ENCODE results near the gene UGT1A10. TPM values are rescaled to one million over a fixed set of nuclear protein-coding genes. Genes with fewer than 3 reads are reported as not detected.

UGT1A10 gene
- total and polyA plus RNA-seq, 10 of the 15 experiments (the other 5 are each of a cell fraction or from before 2014, with no cell fraction given): not detected

DNA sequence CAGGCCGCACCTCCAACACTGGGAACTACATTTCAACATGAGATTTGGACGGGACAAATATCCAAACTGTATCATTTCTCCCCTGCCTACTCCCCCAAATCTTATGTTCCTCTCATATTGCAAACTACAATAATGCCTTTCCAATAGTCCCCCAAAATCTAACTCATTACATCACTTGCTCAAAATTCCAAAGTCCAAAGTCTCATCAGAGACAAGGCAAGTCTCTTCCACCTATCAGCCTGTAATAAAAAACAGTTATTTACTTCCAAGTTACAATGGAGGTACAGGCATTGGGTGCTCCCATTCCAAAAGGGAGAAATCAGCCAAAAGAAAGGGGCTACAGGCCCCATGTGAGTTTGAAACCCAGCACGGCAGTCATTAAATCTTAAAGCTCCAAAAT, 31.4 kb upstream of the UGT1A10 start:
- SMC1A ChIA-PET (ENCODE audit: uncharacterized antibody, unreplicated experiment): no interaction called here
- no peaks in the 10 kb centered on the region for H3K27me3 ChIP-seq (replicated peaks in 1 of 2; ENCODE audit: control insufficient read depth in 2 of 2, insufficient read depth in 2 of 2, low read length in 1 of 2)
- no peaks in the 10 kb centered on the region for H3K4me1 ChIP-seq (ENCODE audit: control insufficient read depth, insufficient read depth, low read length)
- FAIRE-seq (no peak), DNase-seq (ENCODE audit: low read depth, low spot score) (no peak), ATAC-seq (no peak)
- H3K9me3 ChIP-seq (replicated peaks; ENCODE audit: control insufficient read depth, insufficient read depth, low read length): no peaks in the 10 kb centered on the region; the same call in 2 of the 3 replicates
- no peak overlapping the region for H3K4me3 ChIP-seq
- CTCF ChIA-PET: no interaction called here
- RAD21 ChIA-PET (ENCODE audit: unreplicated experiment): no interaction called here
- no peaks in the 10 kb centered on the region for H3K79me2 ChIP-seq (ENCODE audit: control insufficient read depth, insufficient read depth, low read length)
- 29% methylated on average over 3 of the region's 3 CpGs for WGBS (ENCODE audit: insufficient coverage, insufficient replicate concordance, low lambda C conversion rate, missing lambda C conversion rate)
- in situ Hi-C loops (cut with MboI) (no loop called here), intact Hi-C loops (cut with micrococcal nuclease; ENCODE audit: unreplicated experiment) (no loop called here)
- H4K20me1 ChIP-seq (ENCODE audit: control insufficient read depth, insufficient read depth): no peaks in the 10 kb centered on the region
- no peak overlapping the region for H2AFZ ChIP-seq (ENCODE audit: control insufficient read depth, low read depth, low read length)
- H3K9ac ChIP-seq (ENCODE audit: control insufficient read depth, insufficient read depth, low read length): no peak overlapping the region
- H3K36me3 ChIP-seq (ENCODE audit: control insufficient read depth in 2 of 2, insufficient read depth in 2 of 2, low read length in 1 of 2): no peaks in the 10 kb centered on the region
- POLR2A ChIA-PET: no interaction called here
- no peak overlapping the region for H3K27ac ChIP-seq (ENCODE audit: control insufficient read depth, insufficient read depth)
- BruUV-seq (replicated peaks): no TSS peak
- no peak overlapping the region for H3K4me2 ChIP-seq (ENCODE audit: control insufficient read depth, insufficient read depth)
- TF ChIP-seq SUPT20H (IDR thresholded peaks at IDR 0.05; ENCODE audit: borderline replicate concordance, control insufficient read depth, low read depth, low read length): no peak
- TF ChIP-seq ESRRA (IDR thresholded peaks at IDR 0.05; ENCODE audit: low read length): no peak
- TF ChIP-seq TAF1 (IDR thresholded peaks at IDR 0.05; ENCODE audit: borderline replicate concordance, low read depth, low read length): no peak
- no peak for TF ChIP-seq CEBPB (IDR thresholded peaks at IDR 0.05; ENCODE audit: borderline replicate concordance in 1 of 2, low read depth in 2 of 2, low read length in 2 of 2)
- TF ChIP-seq, protein P1, sequence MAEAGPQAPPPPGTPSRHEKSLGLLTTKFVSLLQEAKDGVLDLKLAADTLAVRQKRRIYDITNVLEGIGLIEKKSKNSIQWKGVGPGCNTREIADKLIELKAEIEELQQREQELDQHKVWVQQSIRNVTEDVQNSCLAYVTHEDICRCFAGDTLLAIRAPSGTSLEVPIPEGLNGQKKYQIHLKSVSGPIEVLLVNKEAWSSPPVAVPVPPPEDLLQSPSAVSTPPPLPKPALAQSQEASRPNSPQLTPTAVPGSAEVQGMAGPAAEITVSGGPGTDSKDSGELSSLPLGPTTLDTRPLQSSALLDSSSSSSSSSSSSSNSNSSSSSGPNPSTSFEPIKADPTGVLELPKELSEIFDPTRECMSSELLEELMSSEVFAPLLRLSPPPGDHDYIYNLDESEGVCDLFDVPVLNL (IDR thresholded peaks at IDR 0.05; ENCODE audit: low read depth, low read length): no peak
- TF ChIP-seq, protein P2, sequence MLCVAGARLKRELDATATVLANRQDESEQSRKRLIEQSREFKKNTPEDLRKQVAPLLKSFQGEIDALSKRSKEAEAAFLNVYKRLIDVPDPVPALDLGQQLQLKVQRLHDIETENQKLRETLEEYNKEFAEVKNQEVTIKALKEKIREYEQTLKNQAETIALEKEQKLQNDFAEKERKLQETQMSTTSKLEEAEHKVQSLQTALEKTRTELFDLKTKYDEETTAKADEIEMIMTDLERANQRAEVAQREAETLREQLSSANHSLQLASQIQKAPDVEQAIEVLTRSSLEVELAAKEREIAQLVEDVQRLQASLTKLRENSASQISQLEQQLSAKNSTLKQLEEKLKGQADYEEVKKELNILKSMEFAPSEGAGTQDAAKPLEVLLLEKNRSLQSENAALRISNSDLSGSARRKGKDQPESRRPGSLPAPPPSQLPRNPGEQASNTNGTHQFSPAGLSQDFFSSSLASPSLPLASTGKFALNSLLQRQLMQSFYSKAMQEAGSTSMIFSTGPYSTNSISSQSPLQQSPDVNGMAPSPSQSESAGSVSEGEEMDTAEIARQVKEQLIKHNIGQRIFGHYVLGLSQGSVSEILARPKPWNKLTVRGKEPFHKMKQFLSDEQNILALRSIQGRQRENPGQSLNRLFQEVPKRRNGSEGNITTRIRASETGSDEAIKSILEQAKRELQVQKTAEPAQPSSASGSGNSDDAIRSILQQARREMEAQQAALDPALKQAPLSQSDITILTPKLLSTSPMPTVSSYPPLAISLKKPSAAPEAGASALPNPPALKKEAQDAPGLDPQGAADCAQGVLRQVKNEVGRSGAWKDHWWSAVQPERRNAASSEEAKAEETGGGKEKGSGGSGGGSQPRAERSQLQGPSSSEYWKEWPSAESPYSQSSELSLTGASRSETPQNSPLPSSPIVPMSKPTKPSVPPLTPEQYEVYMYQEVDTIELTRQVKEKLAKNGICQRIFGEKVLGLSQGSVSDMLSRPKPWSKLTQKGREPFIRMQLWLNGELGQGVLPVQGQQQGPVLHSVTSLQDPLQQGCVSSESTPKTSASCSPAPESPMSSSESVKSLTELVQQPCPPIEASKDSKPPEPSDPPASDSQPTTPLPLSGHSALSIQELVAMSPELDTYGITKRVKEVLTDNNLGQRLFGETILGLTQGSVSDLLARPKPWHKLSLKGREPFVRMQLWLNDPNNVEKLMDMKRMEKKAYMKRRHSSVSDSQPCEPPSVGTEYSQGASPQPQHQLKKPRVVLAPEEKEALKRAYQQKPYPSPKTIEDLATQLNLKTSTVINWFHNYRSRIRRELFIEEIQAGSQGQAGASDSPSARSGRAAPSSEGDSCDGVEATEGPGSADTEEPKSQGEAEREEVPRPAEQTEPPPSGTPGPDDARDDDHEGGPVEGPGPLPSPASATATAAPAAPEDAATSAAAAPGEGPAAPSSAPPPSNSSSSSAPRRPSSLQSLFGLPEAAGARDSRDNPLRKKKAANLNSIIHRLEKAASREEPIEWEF (IDR thresholded peaks at IDR 0.05; ENCODE audit: insufficient replicate concordance, low read depth, low read length): no peak
- TF ChIP-seq, protein P3, sequence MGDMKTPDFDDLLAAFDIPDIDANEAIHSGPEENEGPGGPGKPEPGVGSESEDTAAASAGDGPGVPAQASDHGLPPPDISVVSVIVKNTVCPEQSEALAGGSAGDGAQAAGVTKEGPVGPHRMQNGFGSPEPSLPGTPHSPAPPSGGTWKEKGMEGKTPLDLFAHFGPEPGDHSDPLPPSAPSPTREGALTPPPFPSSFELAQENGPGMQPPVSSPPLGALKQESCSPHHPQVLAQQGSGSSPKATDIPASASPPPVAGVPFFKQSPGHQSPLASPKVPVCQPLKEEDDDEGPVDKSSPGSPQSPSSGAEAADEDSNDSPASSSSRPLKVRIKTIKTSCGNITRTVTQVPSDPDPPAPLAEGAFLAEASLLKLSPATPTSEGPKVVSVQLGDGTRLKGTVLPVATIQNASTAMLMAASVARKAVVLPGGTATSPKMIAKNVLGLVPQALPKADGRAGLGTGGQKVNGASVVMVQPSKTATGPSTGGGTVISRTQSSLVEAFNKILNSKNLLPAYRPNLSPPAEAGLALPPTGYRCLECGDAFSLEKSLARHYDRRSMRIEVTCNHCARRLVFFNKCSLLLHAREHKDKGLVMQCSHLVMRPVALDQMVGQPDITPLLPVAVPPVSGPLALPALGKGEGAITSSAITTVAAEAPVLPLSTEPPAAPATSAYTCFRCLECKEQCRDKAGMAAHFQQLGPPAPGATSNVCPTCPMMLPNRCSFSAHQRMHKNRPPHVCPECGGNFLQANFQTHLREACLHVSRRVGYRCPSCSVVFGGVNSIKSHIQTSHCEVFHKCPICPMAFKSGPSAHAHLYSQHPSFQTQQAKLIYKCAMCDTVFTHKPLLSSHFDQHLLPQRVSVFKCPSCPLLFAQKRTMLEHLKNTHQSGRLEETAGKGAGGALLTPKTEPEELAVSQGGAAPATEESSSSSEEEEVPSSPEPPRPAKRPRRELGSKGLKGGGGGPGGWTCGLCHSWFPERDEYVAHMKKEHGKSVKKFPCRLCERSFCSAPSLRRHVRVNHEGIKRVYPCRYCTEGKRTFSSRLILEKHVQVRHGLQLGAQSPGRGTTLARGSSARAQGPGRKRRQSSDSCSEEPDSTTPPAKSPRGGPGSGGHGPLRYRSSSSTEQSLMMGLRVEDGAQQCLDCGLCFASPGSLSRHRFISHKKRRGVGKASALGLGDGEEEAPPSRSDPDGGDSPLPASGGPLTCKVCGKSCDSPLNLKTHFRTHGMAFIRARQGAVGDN (IDR thresholded peaks at IDR 0.05): no peak
- TF ChIP-seq, protein P4, sequence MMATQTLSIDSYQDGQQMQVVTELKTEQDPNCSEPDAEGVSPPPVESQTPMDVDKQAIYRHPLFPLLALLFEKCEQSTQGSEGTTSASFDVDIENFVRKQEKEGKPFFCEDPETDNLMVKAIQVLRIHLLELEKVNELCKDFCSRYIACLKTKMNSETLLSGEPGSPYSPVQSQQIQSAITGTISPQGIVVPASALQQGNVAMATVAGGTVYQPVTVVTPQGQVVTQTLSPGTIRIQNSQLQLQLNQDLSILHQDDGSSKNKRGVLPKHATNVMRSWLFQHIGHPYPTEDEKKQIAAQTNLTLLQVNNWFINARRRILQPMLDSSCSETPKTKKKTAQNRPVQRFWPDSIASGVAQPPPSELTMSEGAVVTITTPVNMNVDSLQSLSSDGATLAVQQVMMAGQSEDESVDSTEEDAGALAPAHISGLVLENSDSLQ (IDR thresholded peaks at IDR 0.05): no peak
- TF ChIP-seq MTA3 (IDR thresholded peaks at IDR 0.05; ENCODE audit: borderline replicate concordance, low read length): no peak
- TF ChIP-seq SMARCA5 (IDR thresholded peaks at IDR 0.05): no peak
- no peak for TF ChIP-seq NFYA (IDR thresholded peaks at IDR 0.05; ENCODE audit: borderline replicate concordance, low read depth, low read length)

Measured in GM12878 (cell line).